Activated T-helper 1 cell treated with anti-CD3 and anti-CD28 coated beads, Interleukin-12 subunit alpha, Interleukin-12 subunit beta, Interleukin-2, Interleukin-4 antibody, amounts not matched to agents 30 ng/mL and 10 ng/mL and 1 ng/mL, durations not matched to agents 14 hours and 24 hours and 36 hours (primary cell): ENCODE results near the gene AGO1. TPM values are rescaled to one million over a fixed set of nuclear protein-coding genes. Genes with fewer than 3 reads are reported as not detected.
"Not testable (repeated sequence)": the region's sequence is repeated elsewhere in the genome, so short reads cannot be mapped to it uniquely, and the experiment has no call there.

Experiments used
- DNase-seq: peaks from one replicate; pipeline ENCODE4 v3.0.0; 2021; ENCODE audit warnings: low spot score
- H3K27ac Mint-ChIP-seq: one replicate; pipeline ENCODE4 v1.8.0; 2021; ENCODE audit warnings: mild to moderate bottlenecking, mixed read lengths
- H3K27me3 Mint-ChIP-seq: one replicate; pipeline ENCODE4 v1.8.0; 2022; ENCODE audit warnings: mild to moderate bottlenecking, moderate library complexity, mixed read lengths; ENCODE audit not compliant: insufficient read depth
- H3K36me3 Mint-ChIP-seq: one replicate; pipeline ENCODE4 v1.8.0; 2021; ENCODE audit warnings: low read depth, mixed read lengths
- H3K4me1 Mint-ChIP-seq: one replicate; pipeline ENCODE4 v1.8.0; 2021; ENCODE audit warnings: low read depth, mixed read lengths
- H3K4me3 Mint-ChIP-seq: one replicate; pipeline ENCODE4 v1.8.0; 2021; ENCODE audit warnings: mild to moderate bottlenecking, moderate library complexity, mixed read lengths
- H3K9me3 Mint-ChIP-seq: one replicate; pipeline ENCODE4 v1.8.0; 2021; ENCODE audit warnings: mixed read lengths
- intact Hi-C: fragments of 100-400 bp; cut with micrococcal nuclease; formaldehyde crosslinking; loops from one replicate; pipeline ENCODE4 v1.15.1; 2024
- total RNA-seq: library from RNA; stranded (reverse); gene quantifications from 2 replicates; pipeline ENCODE4 v1.2.3, GENCODE V29; 2022

Gene AGO1
- total RNA-seq, 1 donor from 2014 or later: 39.5 TPM

- no peak for DNase-seq
- Mint-ChIP-seq H3K27ac (peak overlapping the region; percentile 65), H3K4me3 (peak overlapping the region; percentile 92), H3K36me3 (peaks cover 2% of the 10 kb centered on the region), H3K4me1 (peaks cover 36% of the 10 kb centered on the region), H3K27me3 (no peaks in the 10 kb centered on the region), H3K9me3 (no peaks in the 10 kb centered on the region)
- intact Hi-C loops: loop anchor here (5.0 to 10.0 kb wide), 8 partner anchors 125 to 900 kb away; partner anchors contain the start of genes AGO4, C1orf216, KIAA0319L and MRPS15
Measured at GRCh38 chr1:35932158-35932636, 49.2 kb downstream of the AGO1 start.

GRCh38 chr1:35932941-35933340 lies 49.9 kb downstream of the AGO1 start:
- intact Hi-C loops: loop anchor here (5.0 to 10.0 kb wide), 8 partner anchors 126 to 901 kb away; partner anchors contain the start of genes AGO4, C1orf216, KIAA0319L and MRPS15
- peaks cover 2% of the 10 kb centered on the region for H3K36me3 Mint-ChIP-seq
- peak overlapping the region; percentile 65 for H3K27ac Mint-ChIP-seq
- H3K4me1 Mint-ChIP-seq: peaks cover 36% of the 10 kb centered on the region
- H3K27me3 Mint-ChIP-seq: no peaks in the 10 kb centered on the region
- peak overlapping the region; percentile 92 for H3K4me3 Mint-ChIP-seq
- no peak for DNase-seq
- H3K9me3 Mint-ChIP-seq: no peaks in the 10 kb centered on the region

- DNase-seq: no peak
- Mint-ChIP-seq H3K4me3 (no peak overlapping the region), H3K27me3 (no peaks in the 10 kb centered on the region), H3K27ac (no peak overlapping the region), H3K36me3 (peaks cover 6% of the 10 kb centered on the region), H3K9me3 (no peaks in the 10 kb centered on the region), H3K4me1 (peaks cover 28% of the 10 kb centered on the region)
- intact Hi-C loops: loop anchor here (10.0 kb wide), 1 partner anchor 449 kb away; the partner anchor contains the start of gene STK40
Measured at GRCh38 chr1:35935442-35936388, 52.7 kb downstream of the AGO1 start.

- DNase-seq: no peak
- intact Hi-C loops: loop anchor here (10.0 kb wide), 1 partner anchor 448 kb away; the partner anchor contains the start of gene STK40
- H3K9me3 Mint-ChIP-seq: no peaks in the 10 kb centered on the region
- H3K27me3 Mint-ChIP-seq: no peaks in the 10 kb centered on the region
- peaks cover 12% of the 10 kb centered on the region for H3K36me3 Mint-ChIP-seq
- no peak overlapping the region for H3K4me3 Mint-ChIP-seq
- H3K27ac Mint-ChIP-seq: no peak overlapping the region
- H3K4me1 Mint-ChIP-seq: peaks cover 35% of the 10 kb centered on the region
Measured at GRCh38 chr1:35936838-35937237, 53.8 kb downstream of the AGO1 start.

GRCh38 chr1:35939484-35939883 lies 56.5 kb downstream of the AGO1 start:
- Mint-ChIP-seq H3K36me3 (peaks cover 13% of the 10 kb centered on the region), H3K27ac (no peak overlapping the region)
- intact Hi-C loops: loop anchor here (10.0 kb wide), 1 partner anchor 445 kb away; the partner anchor contains the start of gene STK40

GRCh38 chr1:35945327-35945726 lies 62.3 kb downstream of the AGO1 start:
- no peak for DNase-seq
- H3K36me3 Mint-ChIP-seq: peaks cover 21% of the 10 kb centered on the region
- H3K4me3 Mint-ChIP-seq: no peak overlapping the region
- H3K9me3 Mint-ChIP-seq: no peaks in the 10 kb centered on the region
- no peaks in the 10 kb centered on the region for H3K27me3 Mint-ChIP-seq
- H3K4me1 Mint-ChIP-seq: peaks cover 36% of the 10 kb centered on the region
- intact Hi-C loops: no loop called here
- H3K27ac Mint-ChIP-seq: no peak overlapping the region

More at GRCh38 chr1:35939484-35939883, 56.5 kb downstream of the AGO1 start:
- no peaks in the 10 kb centered on the region for H3K9me3 Mint-ChIP-seq
- DNase-seq: no peak
- H3K4me1 Mint-ChIP-seq: peaks cover 28% of the 10 kb centered on the region
- H3K27me3 Mint-ChIP-seq: no peaks in the 10 kb centered on the region
- no peak overlapping the region for H3K4me3 Mint-ChIP-seq

GRCh38 chr1:35947547-35947946 lies 64.5 kb downstream of the AGO1 start:
- H3K27me3 Mint-ChIP-seq: no peaks in the 10 kb centered on the region
- H3K36me3 Mint-ChIP-seq: peaks cover 10% of the 10 kb centered on the region
- intact Hi-C loops: no loop called here
- no peak for DNase-seq
- peak overlapping the region; percentile 44 for H3K27ac Mint-ChIP-seq
- H3K9me3 Mint-ChIP-seq: no peaks in the 10 kb centered on the region
- H3K4me1 Mint-ChIP-seq: peaks cover 15% of the 10 kb centered on the region
- no peak overlapping the region for H3K4me3 Mint-ChIP-seq

GRCh38 chr1:35958558-35958957 lies 75.5 kb downstream of the AGO1 start:
- no peaks in the 10 kb centered on the region for H3K27me3 Mint-ChIP-seq
- H3K27ac Mint-ChIP-seq: no peak overlapping the region
- H3K4me1 Mint-ChIP-seq: no peaks in the 10 kb centered on the region
- H3K9me3 Mint-ChIP-seq: no peaks in the 10 kb centered on the region
- DNase-seq: no peak
- H3K36me3 Mint-ChIP-seq: peaks cover 5% of the 10 kb centered on the region
- intact Hi-C loops: no loop called here
- no peak overlapping the region for H3K4me3 Mint-ChIP-seq

GRCh38 chr1:35959304-35959703 lies 76.3 kb downstream of the AGO1 start:
- Mint-ChIP-seq H3K4me3 (no peak overlapping the region), H3K27me3 (no peaks in the 10 kb centered on the region), H3K36me3 (peaks cover 7% of the 10 kb centered on the region), H3K9me3 (peaks cover 3% of the 10 kb centered on the region), H3K27ac (no peak overlapping the region), H3K4me1 (no peaks in the 10 kb centered on the region)
- intact Hi-C loops: no loop called here
- no peak for DNase-seq

GRCh38 chr1:35962952-35963351 lies 79.9 kb downstream of the AGO1 start:
- H3K27me3 Mint-ChIP-seq: no peaks in the 10 kb centered on the region
- H3K4me1 Mint-ChIP-seq: no peaks in the 10 kb centered on the region
- H3K9me3 Mint-ChIP-seq: peaks cover 4% of the 10 kb centered on the region
- DNase-seq: no peak
- no peak overlapping the region for H3K27ac Mint-ChIP-seq
- peaks cover 6% of the 10 kb centered on the region for H3K36me3 Mint-ChIP-seq
- no peak overlapping the region for H3K4me3 Mint-ChIP-seq
- intact Hi-C loops: no loop called here

- H3K27me3 Mint-ChIP-seq, DNase-seq, intact Hi-C loops, H3K27ac Mint-ChIP-seq, H3K4me1 Mint-ChIP-seq, H3K4me3 Mint-ChIP-seq, H3K9me3 Mint-ChIP-seq: not testable (repeated sequence)
- H3K36me3 Mint-ChIP-seq: peaks cover 17% of the 10 kb centered on the region
Measured at GRCh38 chr1:35964277-35964676, 81.3 kb downstream of the AGO1 start.

- Mint-ChIP-seq H3K27me3 (no peaks in the 10 kb centered on the region), H3K9me3 (peaks cover 4% of the 10 kb centered on the region), H3K27ac (no peak overlapping the region), H3K36me3 (peaks cover 29% of the 10 kb centered on the region), H3K4me1 (no peaks in the 10 kb centered on the region), H3K4me3 (no peak overlapping the region)
- DNase-seq: no peak
- intact Hi-C loops: no loop called here
Measured at GRCh38 chr1:35968396-35968795, 85.4 kb downstream of the AGO1 start.

GRCh38 chr1:35971601-35972000 lies 88.6 kb downstream of the AGO1 start:
- no peaks in the 10 kb centered on the region for H3K27me3 Mint-ChIP-seq
- intact Hi-C loops: no loop called here
- H3K4me1 Mint-ChIP-seq: peaks cover 12% of the 10 kb centered on the region
- no peak overlapping the region for H3K27ac Mint-ChIP-seq
- H3K36me3 Mint-ChIP-seq: peaks cover 45% of the 10 kb centered on the region
- H3K9me3 Mint-ChIP-seq: peaks cover 6% of the 10 kb centered on the region
- DNase-seq: no peak
- no peak overlapping the region for H3K4me3 Mint-ChIP-seq
